Activated gamma-delta T cell (primary cell): ENCODE results near the gene AMMECR1L.
A peak's percentile ranks its signal among the peaks of the same experiment; 100 is the strongest.
"Not testable (repeated sequence)": the region's sequence is repeated elsewhere in the genome, so short reads cannot be mapped to it uniquely, and the experiment has no call there.

ENCODE experiments used
- DNase-seq: peaks from one replicate; lab custom pipeline; 2025; lab: John Stamatoyannopoulos, UW

The AMMECR1L gene

GRCh38 chr2:127887082-127887775 is 1.5 kb upstream of the AMMECR1L start:
- no peak for DNase-seq

- not testable (repeated sequence) for DNase-seq
Observed at GRCh38 chr2:127886593-127886935, 808 bp upstream of the AMMECR1L start.

- peak; percentile 17 for DNase-seq
Observed at GRCh38 chr2:127884861-127885740, 655 bp downstream of the AMMECR1L start.

DNA sequence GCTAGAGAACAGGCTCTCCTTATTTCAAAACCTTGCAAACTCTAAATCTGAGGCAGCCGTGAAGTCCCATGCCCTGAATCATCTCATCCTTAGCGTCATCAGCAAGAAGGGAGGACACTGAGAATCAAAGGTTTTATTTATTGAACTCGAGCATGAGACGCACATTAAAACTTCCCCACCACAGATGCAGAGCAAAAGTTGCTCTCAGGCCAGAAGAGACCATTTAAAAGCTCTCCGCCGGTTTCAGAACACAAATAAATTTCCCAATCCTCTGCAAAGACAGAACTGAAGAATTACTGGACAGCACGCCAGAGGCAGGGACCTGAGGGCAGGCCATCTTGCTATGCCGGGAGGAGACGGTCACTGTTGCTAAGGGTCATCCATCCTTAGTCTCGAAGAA is 1.3 kb downstream of the AMMECR1L start:
- DNase-seq, result no peak

DNA sequence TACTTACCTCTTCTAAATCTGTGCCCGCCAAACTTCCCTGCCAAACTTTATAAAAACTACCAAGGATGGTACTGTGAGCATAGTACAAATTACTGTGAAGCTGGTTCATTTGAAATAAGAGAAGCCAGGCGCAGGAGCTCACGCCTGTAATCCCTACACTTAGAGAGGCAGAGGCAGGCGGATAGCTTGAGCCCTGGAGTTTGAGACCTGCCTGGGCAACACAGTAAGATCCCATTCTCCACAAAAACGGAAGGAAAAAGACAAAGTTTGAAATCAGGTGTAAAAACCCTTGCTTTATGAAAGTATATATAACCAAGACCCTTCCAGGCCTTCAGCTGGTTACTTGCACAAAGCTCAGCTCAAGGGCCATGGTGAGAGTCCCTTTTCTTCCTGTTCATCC is 5.9 kb downstream of the AMMECR1L start:
- DNase-seq, result no peak

DNA sequence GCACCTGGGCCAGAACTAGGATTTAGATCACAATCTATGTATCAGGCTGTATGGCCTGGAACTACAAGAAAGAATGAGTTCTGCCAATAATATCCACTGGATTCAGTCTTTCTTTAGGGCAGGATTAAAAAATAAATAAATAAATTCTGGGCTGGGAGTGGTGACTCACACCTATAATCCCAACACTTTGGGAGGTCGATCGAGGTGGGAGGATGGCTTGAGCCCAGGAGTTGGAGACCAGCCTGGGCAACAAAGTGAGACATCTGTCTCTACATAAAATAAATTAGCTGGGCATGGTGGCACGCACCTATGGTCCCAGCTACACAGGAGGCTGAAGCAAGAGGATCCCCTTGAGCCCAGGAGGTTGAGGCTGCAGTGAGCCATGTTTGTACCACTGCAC is 8.1 kb downstream of the AMMECR1L start:
- DNase-seq, result no peak

DNA sequence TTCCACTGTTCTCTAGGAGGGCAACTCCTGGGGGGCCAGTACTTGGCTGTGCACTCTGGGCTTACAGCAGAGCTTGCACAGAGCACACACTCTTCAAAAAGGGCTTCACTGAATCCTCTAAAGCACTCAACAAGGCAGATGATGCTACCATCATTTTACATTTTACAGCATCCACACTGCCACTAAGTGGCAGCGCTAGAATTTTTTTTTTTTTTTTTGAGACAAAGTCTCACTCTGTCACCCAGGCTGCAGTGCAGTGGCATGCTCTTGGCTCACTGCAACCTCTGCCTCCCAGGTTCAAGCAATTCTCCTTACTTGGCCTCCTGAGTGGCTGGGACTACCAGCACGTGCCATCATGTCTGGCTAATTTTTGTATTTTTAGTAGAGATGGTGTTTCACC is 8.6 kb downstream of the AMMECR1L start:
- no peak for DNase-seq

DNA sequence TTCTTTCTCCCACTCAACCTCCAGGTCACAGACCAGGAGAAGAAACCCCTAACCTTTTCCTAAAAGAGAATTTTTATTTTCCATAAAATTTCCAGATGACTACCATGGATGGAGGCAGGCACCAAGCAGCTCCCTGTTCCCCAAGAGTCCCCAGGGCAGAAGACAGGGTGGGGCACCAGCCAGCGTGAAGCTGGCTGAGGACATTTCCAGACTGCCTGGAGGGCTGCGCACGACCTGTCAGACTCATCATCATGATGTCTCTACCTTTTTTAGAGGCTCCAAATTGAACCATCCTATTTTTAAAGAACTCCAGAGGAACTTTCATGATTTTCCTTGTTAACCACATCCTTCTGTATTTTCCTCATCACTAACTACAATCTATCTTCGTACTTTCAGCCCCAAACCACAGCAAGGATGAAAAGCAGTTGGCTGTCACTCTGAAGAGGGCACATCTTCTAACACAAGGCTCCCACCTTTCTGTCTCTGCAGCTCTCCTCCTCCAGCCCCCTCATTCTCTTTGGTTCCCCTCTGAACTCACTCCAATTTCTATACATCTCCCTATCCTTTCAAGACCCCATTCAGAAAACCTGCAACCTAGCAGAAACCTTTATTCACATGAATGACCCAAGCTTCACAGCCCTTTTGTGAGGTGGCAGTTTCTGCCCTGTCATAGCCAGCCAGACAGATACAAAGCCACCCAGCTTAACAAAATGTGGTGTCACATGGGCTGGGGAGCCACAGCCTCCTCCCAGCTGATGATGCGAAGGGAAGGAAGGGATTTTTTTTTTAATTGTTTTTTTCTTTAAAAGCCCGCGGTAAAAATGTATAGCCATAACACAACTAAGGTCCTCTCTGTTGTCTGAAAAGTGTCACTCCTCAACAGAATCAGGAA is 11.1 kb downstream of the AMMECR1L start:
- no peak for DNase-seq

GRCh38 chr2:127873707-127874303 is 12.0 kb downstream of the AMMECR1L start:
- no peak for DNase-seq

- no peak for DNase-seq
Observed at GRCh38 chr2:127872354-127872753, 13.4 kb downstream of the AMMECR1L start.

GRCh38 chr2:127865926-127866325 is 19.8 kb downstream of the AMMECR1L start:
- no peak for DNase-seq

DNA sequence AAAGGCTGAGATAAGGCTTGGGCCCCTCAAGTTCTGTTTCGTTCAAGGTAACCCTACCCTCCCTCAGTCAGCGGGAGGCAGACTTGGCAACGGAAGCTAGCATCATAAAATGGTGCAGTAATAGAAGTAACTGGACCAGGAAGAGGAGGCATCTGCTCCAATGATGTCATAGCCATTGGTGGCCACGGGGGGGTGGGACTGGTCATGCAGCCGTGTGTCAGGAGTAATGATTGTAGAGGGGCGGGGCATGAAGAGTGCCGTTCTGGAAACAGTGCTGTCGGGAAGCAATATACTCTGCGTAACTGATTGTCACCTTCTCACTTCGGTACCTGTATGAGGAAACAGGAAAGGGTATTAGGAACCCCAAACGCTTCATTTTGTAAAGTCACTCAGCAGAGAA is 20.9 kb downstream of the AMMECR1L start:
- DNase-seq, result no peak

- DNase-seq, result no peak
Observed at GRCh38 chr2:127862228-127862627, 23.5 kb downstream of the AMMECR1L start.

GRCh38 chr2:127860130-127860529 is 25.6 kb downstream of the AMMECR1L start:
- DNase-seq, result no peak

DNA sequence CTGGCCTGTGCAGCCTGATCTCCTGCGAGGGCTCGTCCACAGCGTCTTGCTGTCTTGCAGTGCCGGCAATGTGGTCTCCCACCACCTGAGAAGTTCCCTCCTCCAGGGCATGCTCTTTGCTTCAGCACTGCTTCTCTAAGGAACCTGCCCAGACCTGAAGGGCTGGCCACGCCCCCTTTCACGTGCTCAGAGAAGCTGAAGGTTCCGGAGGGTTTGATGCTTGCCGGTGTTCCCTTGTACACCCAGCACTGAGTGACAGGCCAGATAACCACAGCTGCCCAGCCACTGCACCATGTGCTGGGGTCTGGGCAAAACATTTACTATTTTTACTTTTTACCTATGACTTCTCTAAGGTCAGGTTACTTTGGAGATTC is 26.1 kb downstream of the AMMECR1L start:
- DNase-seq, result no peak

DNA sequence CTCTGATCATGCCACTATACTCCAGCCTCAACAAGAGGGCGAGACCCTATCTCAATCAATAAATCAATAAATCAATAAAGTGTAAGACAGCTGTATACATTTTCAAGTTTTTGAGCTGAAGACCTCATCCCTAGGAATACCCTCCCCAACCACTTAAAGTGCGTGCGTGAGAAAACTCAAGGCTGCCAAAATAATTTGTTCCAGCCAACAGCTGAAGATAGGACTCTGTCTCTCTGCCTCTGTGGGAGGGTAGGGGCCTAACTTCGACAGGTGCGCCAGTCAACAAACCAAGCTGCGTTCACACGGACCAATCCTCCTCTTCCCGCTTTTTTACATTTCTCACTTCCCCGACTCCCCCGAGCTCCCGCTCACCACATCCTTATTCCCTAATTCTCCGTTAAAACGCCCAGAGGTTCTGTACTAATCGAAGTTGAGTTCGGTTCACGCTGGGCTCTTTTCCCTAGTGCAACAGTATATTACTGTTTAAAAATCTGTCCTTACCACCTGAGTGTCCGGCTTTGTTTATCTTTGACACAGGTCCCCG is 28.4 kb downstream of the AMMECR1L start:
- DNase-seq, result no peak

DNA sequence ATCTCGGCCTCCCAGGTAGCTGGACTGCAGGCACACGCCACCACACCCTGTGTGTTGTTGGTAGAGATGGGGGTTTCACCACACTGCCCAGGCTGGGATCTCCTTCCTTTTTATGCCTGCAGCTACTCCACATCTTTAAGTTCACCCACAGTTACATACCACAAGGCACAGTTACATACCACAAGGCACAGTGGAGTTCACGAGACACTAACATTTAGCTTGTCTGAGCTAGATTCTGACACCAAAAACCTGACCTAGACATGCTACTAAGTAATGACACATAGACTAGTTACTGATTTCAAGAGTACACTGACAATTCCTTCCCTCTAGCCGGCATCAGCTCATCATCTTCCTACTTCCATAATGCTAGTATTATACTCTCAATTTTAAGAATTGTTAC is 32.1 kb downstream of the AMMECR1L start:
- DNase-seq, result no peak

DNA sequence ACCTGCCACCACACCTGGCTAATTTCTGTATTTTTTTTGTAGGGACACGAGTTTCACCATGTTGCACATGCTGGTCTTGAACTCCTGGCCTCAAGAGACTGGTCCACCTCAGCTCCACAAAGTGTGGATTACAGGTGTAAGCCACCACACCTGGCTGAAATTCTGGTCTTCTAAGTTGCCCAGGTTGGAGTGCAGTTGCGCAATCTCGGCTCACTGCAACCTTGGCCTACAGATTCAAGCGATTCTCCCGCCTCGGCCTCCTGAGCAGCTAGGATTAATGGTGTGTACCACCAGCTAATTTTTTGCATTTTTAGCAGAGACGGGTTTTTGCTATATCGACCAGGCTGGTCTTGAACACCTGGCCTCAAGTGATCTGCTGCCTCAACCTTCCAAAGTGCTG is 33.4 kb downstream of the AMMECR1L start:
- DNase-seq, result no peak

- no peak for DNase-seq
Observed at GRCh38 chr2:127847931-127848330, 37.8 kb downstream of the AMMECR1L start.

- DNase-seq, result no peak
Observed at GRCh38 chr2:127844973-127845372, 40.8 kb downstream of the AMMECR1L start.

- DNase-seq, result no peak
Observed at GRCh38 chr2:127843677-127844076, 42.1 kb downstream of the AMMECR1L start.
